Fibroblast of skin of left quadriceps (primary cell): ENCODE measurements around the gene LTB.

ENCODE experiments used
- DNase-seq, 2 experiments: peaks; one replicate each; pipeline ENCODE4 v3.0.0-alpha.2; 2013; ENCODE audit warnings: low read depth in 2 of 2

LTB gene

DNA sequence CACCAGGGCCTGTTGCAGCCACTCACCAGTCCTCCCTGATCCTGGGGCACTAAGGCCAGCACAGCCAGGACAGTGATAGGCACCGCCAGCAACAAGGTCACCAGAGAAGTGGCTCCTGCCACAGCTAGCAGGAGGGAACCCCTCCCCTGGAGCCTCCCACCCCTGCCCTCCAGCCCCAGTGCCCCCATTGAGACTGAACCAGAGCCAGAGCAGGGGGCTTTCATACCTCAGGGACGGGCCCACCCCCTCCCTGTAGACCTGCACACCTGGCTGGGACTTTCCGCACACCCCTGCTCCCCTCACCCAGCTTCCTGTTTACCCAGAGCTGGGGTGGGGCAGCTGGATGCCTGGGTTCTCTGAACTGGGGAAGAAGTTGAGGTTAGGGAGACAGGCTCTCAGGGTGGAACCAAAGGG lies at the start of gene LTB:
Gene LTB, minus strand, starts transcription at position 195 of the 414 bp plus-strand sequence. Its CDS starts 7 bp downstream, at position 188.
- no peak for DNase-seq

GRCh38 chr6:31631681-31632278 lies 49.6 kb upstream of the LTB start:
- no peak for DNase-seq

GRCh38 chr6:31631209-31631608 lies 49.0 kb upstream of the LTB start:
- no peak for DNase-seq

GRCh38 chr6:31630177-31630934 lies 48.1 kb upstream of the LTB start:
- no peak for DNase-seq

DNA sequence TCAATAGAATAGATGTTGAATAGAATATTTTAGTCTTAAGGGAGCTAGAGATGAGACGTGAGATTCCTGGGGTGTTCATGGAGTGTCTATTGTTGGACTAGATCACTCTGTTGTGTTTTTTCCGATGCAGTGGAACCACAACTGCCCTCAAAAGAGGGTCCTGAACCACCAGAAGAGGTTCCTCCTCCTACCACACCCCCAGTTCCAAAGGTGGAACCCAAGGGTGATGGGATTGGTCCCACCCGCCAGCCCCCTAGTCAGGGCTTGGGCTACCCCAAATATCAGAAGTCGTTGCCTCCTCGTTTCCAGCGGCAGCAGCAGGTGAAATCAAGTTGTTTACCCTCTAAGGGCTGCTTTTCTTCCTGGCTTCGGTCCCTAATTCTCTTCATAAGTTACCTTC lies 46.8 kb upstream of the LTB start:
- DNase-seq, result no peak

DNA sequence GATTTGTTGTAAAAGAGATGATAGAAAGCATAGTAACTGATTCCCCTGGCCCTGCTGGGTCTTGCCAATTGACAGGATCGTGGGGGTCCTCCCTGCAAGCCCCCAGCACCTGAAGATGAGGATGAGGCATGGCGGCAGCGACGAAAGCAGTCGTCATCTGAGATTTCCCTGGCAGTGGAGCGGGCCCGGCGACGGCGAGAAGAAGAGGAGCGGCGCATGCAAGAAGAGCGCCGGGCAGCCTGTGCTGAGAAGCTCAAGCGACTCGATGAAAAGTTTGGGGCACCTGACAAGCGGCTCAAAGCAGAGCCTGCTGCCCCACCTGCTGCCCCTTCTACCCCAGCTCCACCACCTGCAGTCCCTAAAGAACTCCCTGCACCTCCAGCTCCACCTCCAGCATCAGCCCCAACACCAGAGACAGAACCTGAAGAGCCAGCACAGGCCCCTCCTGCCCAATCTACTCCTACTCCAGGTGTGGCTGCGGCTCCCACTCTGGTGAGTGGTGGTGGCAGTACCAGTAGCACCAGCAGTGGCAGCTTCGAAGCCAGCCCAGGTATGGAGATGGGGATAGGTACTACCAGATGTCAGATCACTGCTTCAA lies 45.6 kb upstream of the LTB start:
- no peak for DNase-seq

DNA sequence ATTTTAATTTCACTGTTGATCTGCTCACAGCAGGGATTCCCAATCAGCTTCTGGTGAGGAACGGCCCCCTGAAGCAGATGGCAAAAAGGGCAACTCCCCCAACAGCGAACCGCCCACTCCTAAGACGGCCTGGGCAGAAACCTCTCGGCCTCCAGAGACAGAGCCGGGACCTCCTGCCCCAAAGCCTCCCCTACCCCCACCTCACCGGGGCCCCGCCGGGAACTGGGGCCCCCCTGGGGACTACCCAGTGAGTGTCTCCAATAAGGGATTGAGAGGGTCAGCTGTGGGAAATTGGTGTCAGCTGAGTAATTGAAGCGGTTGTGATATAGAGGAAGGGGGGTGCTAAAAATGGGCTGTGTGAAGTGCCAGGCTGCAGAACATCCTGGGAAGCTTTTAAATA lies 44.7 kb upstream of the LTB start:
- DNase-seq, result no peak

DNA sequence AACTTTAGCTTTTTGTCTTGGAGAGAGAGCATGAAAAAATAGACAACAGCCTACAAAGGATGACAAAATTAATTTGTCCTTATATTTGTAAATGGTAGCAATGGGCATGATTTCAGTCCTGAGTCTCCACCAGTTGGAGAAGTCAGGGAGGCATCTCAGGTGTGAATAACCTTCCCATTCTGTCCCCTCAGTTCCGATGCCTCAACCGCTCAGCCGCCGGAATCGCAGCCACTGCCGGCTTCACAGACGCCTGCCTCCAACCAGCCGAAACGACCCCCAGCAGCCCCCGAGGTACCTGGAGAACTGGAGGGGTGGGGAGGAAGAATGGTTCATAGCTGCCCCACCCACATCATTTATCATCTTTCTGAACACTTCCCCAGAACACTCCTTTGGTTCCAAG lies 41.8 kb upstream of the LTB start:
- DNase-seq, result no peak

DNA sequence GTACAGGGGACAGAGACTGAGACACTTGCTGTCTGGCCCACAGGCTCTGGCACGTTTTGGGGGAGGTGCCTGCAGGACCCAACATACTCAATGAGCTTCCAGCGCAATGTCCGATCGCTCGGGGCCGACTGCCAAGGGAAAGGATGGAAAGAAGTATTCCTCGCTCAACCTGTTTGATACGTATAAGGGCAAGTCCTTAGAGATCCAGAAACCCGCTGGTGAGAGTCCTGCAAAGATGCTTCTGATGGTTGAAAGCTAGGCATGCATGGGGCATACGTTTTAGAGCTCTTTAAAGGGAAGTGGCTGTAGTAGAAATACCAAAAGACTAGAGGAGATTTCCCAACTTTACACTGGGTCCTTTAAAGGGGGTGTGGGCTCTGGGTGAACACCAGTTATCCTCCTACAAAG lies 40.5 kb upstream of the LTB start:
- DNase-seq, result no peak

DNA sequence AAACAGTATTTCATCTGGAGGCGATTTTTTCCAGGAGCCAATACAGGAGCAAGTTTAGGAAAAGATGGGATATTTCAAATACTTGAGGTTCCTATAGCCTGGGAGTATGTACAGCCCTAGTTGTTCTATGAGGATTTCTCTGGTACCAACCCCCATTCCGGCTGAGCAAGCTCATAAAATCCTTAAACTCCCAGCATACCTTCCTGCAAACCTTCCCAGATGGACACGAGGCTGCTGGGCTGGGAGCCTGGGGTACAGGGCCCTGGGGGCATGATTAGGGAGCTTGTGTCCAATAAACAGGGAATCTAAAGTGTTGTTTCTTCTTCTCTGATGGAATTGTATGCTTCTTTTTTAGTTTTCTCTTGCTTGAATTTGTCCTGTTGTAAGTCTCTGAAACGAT lies 39.8 kb upstream of the LTB start:
- DNase-seq, result no peak

- DNase-seq, result no peak
Observed at GRCh38 chr6:31621320-31621939, 39.2 kb upstream of the LTB start.

DNA sequence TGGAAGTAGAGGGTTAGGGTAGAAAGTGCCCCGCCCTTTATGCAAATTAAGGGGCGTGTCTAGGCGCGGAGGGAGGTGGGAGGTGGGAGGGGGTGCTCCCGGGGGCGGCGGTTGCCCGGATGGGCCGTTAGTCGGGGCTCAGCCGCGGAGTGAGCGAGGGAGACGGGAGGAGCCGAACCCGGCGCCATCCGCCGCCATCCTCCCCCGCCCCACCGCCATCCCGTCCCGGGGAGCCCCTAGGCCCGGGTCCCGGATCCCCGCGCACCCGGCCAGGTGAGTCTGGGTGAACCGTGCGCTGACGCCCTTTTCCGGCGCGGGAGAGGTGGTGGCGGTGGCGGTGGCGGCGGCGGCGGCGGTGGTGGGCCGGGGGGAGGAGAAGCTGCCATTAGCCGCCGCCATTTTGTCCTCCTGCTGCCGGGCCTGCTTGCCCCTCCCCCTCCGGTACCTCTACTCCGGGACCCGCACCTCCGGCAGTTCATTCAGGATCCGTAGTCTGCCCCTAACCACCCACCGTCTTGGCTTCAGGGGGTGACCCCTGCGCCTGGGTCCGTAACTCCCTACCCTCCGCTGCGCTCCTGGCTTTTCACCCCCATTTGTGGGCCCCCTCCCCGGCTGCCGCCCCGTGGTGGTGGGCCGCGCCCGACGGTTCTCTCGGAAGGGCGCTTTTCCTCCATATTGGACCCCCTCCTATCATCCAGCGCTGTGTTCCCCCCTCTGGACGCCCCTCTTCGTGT lies 38.5 kb upstream of the LTB start, which contains the start of gene PRRC2A:
Gene PRRC2A, plus strand, starts transcription at position 130 of the 734 bp plus-strand sequence. CDS start 2,075 bp downstream, outside the sequence.
- DNase-seq, result peak in 1 of 2 experiments; percentile 99

GRCh38 chr6:31619805-31620585 lies 37.8 kb upstream of the LTB start:
- peak; percentile 94 to 100 for DNase-seq

DNA sequence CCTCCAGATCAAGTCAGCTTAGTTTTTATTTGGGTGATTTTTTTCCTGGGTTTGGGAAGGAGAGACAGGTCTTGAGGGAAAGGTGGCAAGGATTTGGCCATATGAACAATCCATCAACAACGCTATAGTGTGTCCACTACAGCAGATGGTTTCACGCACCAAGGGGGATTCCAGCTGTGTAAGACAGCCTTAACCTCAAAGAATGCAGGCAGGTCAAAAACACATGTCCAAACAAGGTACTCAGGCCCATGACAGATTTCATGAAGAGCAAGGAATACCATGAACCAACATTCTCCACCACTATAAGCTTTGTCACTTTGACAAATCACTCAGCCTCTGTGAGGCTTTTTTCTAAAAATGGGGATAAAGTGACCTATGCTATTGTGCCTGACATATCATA lies 34.8 kb upstream of the LTB start:
- no peak for DNase-seq

- DNase-seq, result no peak
Observed at GRCh38 chr6:31615748-31616147, 33.5 kb upstream of the LTB start.

DNA sequence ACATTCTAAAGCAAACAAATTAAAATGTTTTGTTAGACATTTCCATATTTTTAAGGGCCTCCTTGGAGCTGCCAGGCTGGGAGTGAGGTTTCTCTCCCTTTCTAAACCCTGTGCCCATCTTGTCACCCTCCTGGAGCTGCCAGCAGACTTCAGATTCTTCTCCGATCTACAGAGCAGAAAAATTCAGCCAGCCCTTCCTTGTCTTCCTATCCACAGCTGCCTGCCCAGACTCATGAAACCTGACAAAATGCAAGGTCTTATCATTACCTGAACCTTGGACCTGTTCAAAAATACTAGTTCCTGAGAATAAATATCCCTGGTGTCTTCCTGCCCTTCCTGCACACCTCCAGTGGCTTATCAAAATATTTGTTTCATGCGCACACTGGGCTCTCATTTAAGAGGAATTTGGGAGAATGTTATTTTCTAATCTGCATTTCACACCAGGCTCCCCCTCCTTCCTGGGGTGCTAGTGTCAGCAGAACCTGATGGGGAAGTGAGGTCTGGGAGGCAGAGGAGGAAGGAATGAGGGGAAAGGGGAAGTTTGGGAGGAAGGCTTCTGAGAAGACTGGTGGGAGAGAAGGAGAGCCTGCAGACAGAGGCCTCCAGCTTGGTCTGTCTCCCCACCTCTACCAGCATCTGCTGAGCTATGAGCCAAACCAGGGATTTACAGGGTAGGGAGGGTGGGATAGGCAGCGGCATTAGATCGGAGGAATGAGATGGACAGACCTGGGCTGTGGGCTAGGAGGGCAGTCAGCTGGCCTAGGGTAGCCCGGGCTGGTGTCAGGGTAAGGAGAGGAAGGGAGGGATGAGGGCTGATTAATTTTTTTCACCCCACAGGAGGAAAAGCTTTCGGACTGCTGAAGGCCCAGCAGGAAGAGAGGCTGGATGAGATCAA lies 32.7 kb upstream of the LTB start, which contains the start of gene AIF1:
Gene AIF1, plus strand, starts transcription at position 551 of the 895 bp plus-strand sequence. Its CDS starts 96 bp downstream, at position 647.
- no peak for DNase-seq

DNA sequence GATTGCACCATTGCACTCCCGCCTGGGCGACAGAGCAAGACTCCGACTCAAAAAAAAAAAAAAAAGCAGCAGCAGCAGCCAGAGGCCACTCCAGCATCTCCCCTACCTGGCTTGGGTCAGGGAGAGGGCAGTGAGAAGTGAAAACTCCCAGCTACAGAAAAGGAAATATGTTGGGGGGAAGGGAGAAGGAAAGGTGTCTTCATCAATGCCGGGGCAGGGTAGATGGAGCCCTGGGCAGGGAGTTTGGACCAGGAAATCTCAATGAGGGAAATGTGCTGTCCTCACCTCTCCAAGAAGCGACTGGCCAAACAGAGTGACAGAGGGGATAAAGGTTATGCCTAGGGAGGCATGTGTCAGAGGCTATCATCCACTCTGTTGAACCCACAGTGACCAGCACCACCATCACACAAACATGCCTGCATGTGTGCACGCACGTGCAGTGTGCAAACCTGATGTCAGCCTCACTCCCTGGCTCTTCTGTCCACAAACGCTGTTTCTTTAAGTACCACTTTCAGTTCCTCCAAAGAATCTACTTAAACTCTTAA lies 31.9 kb upstream of the LTB start:
- DNase-seq, result no peak

GRCh38 chr6:31610968-31611367 lies 28.7 kb upstream of the LTB start:
- peak; percentile 50 to 53 for DNase-seq
